HG02870 (cell line): ENCODE measurements around the gene FERMT1.
"Not testable (repeated sequence)": the region's sequence is repeated elsewhere in the genome, so short reads cannot be mapped to it uniquely, and the experiment has no call there.

ENCODE experiments used
- ATAC-seq: cut with Tn5 transposase; IDR thresholded peaks from one replicate; pipeline ENCODE4 v1.9.1; 2021; ENCODE audit warnings: mild to moderate bottlenecking, moderate library complexity; ENCODE audit not compliant: unreplicated experiment

The FERMT1 gene

GRCh38 chr20:6041808-6042265, 81.0 kb downstream of the FERMT1 start:
- ATAC-seq, result no peak

DNA sequence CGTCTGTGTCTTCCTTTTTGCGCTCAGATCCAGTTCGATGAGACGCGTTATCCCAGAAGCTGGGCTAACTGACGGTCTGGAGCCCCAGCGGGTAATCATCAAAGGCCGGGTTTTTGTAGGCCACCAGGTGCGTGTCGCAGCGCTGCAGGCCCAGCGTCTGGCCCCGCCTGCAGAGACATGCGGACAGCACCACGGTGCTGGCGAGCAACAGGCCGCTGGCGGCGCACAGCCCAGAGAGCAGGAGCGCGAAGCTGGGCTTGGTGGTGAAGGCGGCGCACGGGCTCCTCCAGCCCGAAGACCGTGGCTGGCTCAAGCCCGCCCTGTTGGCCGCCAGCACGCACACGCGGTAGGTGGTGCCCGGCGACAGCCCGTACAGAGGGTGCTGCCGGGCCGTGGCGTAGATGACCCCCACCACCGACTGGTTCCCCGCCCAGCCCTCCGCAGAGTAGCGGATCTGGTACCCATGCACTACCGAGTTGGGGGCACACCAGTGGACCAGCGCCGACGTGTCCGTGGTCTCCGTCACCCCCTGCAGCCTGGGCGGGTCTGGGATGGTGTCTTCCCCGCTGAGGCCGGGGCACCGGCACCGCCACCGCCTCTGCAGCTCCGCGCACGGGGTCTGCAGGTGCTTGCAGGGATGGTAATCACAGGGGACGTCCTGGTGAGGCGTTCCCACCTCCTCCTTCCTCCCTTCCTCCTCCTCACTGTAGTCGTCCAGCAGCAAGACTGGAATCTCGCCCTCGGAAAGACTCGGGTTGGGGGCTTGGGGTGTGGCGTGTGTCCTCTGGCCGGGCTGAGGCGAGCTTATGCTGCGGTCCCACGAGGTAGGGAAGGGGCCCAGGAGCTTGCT, 81.6 kb downstream of the FERMT1 start:
- no peak for ATAC-seq

DNA sequence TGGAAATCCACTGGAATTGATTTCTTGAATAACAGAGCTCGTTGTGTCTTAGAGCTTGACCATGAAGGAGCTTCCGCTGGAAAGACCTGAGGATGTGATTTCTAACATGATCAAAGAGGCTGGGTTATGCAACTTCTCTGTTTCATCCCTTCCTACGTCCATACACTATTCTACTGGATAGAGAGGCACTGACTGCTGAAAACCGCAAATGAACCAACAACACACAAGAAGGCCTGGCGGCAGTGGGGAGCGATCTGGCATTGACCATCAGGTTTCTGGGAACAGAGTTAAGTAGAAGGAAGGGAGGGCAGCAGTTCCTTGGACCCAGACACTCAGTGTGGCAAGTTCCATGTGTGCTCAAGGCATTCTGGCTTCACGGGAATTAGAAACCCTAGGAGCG, 82.3 kb downstream of the FERMT1 start:
- ATAC-seq, result no peak

GRCh38 chr20:6039766-6040165, 83.1 kb downstream of the FERMT1 start:
- ATAC-seq, result no peak

GRCh38 chr20:6038256-6038655, 84.6 kb downstream of the FERMT1 start:
- ATAC-seq, result no peak

GRCh38 chr20:6037082-6037481, 85.7 kb downstream of the FERMT1 start:
- ATAC-seq, result no peak

DNA sequence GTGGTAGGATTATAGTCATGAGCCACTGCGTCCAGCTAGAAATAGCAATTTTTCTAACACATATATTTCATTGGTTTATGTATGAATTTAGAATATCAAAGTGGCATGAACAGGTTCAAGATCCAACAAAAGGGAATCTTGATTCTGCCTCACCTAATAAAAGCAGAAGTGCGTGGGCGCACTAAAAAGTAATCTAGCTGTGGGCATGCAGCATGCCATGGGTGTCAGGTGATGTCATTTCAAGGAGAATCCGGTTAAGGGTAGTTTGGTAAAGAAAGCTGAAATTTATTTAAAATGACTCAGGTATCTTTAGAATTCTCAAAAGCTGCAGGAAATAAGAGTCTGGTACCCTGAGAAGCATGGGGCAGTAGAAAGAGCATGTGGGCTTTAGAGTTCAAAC, 86.6 kb downstream of the FERMT1 start:
- no peak for ATAC-seq

DNA sequence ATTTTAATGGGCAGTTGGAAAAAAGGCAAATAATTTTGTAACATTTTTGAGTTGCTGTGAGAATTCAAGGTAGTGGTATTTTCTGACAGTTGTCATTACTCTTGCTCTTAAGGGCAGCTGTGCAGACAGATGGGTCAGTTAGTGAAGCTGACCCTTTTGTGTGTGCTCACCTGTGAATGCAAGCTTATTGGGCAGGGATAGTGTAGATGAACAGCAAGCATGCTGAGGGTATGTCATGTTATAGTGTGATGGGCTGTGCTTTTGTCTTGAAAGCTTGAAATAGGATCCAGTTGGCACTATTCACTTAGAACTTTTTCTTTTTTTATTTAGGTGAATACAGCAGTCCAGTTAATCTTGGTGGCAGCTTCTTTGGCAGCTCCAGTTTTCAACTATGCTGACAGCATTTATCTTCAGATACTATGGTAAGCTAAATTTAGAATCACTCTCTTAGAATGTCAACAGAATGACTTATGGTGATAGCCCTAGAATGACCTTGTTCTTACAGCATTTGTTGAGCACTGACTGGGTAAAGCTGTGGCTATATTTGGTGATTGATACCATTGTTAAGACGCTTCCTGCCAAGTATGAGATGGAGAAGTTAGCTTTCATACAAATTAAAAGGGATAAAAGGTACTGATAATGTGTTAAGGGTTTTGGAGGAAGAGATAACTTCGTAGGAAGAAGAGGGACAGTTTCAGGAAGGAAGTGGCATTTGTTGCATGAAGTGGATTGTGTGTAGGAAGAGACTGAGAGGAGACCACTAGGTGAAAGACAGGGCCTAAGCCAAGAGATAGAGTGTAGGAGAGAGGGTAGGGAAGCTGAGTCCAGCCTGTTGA, 88.5 kb downstream of the FERMT1 start:
- no peak for ATAC-seq

GRCh38 chr20:6032907-6033306, 89.9 kb downstream of the FERMT1 start:
- ATAC-seq, result not testable (repeated sequence)

GRCh38 chr20:6030453-6031080, 92.3 kb downstream of the FERMT1 start:
- no peak for ATAC-seq

- no peak for ATAC-seq
Measured at GRCh38 chr20:6029538-6029937, 93.3 kb downstream of the FERMT1 start.

GRCh38 chr20:6028818-6029217, 94.0 kb downstream of the FERMT1 start:
- ATAC-seq, result no peak

GRCh38 chr20:6026051-6026450, 96.8 kb downstream of the FERMT1 start:
- no peak for ATAC-seq
